ENCODE data around the gene IQGAP2. TPM values are rescaled to one million over a fixed set of nuclear protein-coding genes. Genes with fewer than 3 reads are reported as not detected.
"Not testable (repeated sequence)": the region's sequence is repeated elsewhere in the genome, so short reads cannot be mapped to it uniquely, and the experiment has no call there.

Gene IQGAP2
- total RNA-seq, 1 donor from 2014 or later: 11.5 TPM

DNA sequence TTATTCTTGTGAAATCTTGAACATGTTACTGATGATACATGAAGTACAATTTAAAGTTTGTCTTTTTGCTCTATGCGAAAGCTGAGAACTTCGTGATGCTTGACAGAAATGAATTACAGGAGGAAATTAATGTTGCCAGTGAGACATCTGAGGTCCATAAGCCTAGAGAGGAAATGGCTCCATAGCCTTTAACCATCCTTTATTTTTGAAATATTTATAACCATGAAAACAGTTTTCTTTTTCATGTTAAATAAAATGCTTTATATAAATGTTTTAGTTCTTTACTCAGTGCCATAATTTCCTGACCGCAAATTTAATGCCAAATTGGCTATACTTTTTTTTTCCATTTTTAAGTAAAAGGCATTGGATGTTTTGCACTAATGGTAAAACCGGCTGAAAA, 191.0 kb downstream of the IQGAP2 start:
- H3K4me1 ChIP-seq (ENCODE audit: control insufficient read depth in 3 of 3, insufficient read depth in 3 of 3, low read length in 3 of 3): no peaks in the 10 kb centered on the region
- H3K36me3 ChIP-seq (ENCODE audit: control insufficient read depth in 3 of 3, insufficient read depth in 3 of 3, low read length in 3 of 3): no peaks in the 10 kb centered on the region
- no peak overlapping the region for H3K27ac ChIP-seq (ENCODE audit: low read depth, low read length)
- no peaks in the 10 kb centered on the region for H3K9me3 ChIP-seq (ENCODE audit: control insufficient read depth in 3 of 3, low read length in 3 of 3)
- no peak overlapping the region for H3K9ac ChIP-seq (ENCODE audit: low read depth in 1 of 3, low read length in 3 of 3)
- H3K4me3 ChIP-seq (ENCODE audit: low read length in 3 of 3): no peak overlapping the region
- H3K27me3 ChIP-seq (ENCODE audit: control insufficient read depth in 3 of 3, insufficient read depth in 3 of 3, low read length in 3 of 3): no peaks in the 10 kb centered on the region

DNA sequence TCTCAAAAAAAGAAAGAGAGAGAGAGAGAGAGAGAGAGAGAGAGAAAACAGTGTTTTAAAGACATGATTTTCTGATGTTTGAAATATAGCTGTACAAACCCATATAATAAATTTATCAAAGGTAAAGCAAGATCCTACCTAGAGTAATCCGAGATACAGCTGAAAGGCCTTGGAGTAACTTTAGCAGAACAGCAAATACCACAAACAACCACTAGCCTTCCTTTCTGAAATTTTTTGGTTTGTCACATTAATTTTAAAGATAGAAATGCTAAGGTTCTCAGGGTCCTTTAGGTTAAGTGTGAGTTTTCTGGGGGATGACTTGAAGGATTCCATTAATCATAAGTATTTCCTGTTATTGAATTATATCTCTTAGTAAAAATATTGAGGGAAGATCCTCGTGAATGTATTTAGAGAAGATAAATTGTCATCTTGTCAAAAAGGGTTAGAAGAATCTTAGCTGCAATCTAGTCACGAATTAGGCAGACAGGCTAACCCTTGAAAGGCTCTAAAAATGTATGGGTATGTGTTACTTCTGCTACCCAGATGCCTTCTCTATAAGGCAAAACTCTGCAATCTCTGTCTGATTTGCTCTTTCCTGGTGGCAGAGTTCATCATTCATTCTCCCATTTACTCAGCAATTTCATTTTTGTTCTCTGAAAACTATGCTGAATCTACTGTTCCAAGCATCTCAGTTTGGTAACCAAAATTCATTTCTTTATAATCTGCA, 192.8 kb downstream of the IQGAP2 start:
- H3K9ac ChIP-seq (ENCODE audit: low read depth in 1 of 3, low read length in 3 of 3): no peak overlapping the region
- no peaks in the 10 kb centered on the region for H3K9me3 ChIP-seq (ENCODE audit: control insufficient read depth in 3 of 3, low read length in 3 of 3)
- no peaks in the 10 kb centered on the region for H3K4me1 ChIP-seq (ENCODE audit: control insufficient read depth in 3 of 3, insufficient read depth in 3 of 3, low read length in 3 of 3)
- no peaks in the 10 kb centered on the region for H3K27me3 ChIP-seq (ENCODE audit: control insufficient read depth in 3 of 3, insufficient read depth in 3 of 3, low read length in 3 of 3)
- no peaks in the 10 kb centered on the region for H3K36me3 ChIP-seq (ENCODE audit: control insufficient read depth in 3 of 3, insufficient read depth in 3 of 3, low read length in 3 of 3)
- no peak overlapping the region for H3K4me3 ChIP-seq (ENCODE audit: low read length in 3 of 3)
- no peak overlapping the region for H3K27ac ChIP-seq (ENCODE audit: low read depth, low read length)

DNA sequence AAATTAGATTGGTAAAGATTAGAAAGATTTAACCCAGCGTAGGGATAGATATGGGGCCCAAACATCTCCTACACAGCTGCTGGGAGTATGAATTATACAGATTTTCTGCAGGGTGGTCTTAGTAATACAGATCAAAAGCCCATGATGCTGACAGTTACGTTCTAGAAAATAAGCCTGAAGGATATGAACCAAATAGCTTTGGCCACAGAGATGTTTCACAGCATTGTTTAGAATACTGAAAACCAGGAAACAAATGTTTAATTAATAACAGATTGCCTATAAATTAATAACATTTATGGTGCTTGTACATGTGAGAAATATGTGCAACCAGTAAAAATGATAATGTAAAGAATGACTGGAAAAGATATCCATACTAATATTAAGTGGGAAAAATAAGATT, 195.4 kb downstream of the IQGAP2 start:
- no peak overlapping the region for H3K27ac ChIP-seq (ENCODE audit: low read depth, low read length)
- no peaks in the 10 kb centered on the region for H3K9me3 ChIP-seq (ENCODE audit: control insufficient read depth in 3 of 3, low read length in 3 of 3)
- no peak overlapping the region for H3K9ac ChIP-seq (ENCODE audit: low read depth in 1 of 3, low read length in 3 of 3)
- no peak overlapping the region for H3K4me3 ChIP-seq (ENCODE audit: low read length in 3 of 3)
- H3K4me1 ChIP-seq (ENCODE audit: control insufficient read depth in 3 of 3, insufficient read depth in 3 of 3, low read length in 3 of 3): no peaks in the 10 kb centered on the region
- H3K27me3 ChIP-seq (ENCODE audit: control insufficient read depth in 3 of 3, insufficient read depth in 3 of 3, low read length in 3 of 3): no peaks in the 10 kb centered on the region
- H3K36me3 ChIP-seq (ENCODE audit: control insufficient read depth in 3 of 3, insufficient read depth in 3 of 3, low read length in 3 of 3): no peaks in the 10 kb centered on the region

DNA sequence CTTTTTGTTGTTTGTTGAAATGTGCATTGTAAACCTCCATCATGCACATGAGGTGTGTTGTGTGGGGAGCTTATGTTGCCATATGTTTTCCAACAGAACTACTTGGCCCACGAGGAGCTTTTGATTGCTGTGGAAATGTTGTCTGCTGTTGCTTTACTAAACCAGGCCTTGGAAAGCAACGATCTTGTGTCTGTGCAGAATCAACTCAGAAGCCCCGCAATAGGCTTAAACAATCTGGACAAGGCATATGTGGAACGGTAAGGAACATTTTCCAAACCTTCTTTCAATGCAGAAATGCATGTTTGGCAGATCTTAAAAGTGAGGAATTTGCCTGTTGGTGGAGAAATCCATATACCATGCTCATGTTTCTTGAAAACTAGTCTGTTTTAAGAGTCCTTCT, 197.6 kb downstream of the IQGAP2 start:
- H3K9ac ChIP-seq (ENCODE audit: low read depth in 1 of 3, low read length in 3 of 3): no peak overlapping the region
- H3K9me3 ChIP-seq (ENCODE audit: control insufficient read depth in 3 of 3, low read length in 3 of 3): no peaks in the 10 kb centered on the region
- H3K4me3 ChIP-seq (ENCODE audit: low read length in 3 of 3): no peak overlapping the region
- H3K4me1 ChIP-seq (ENCODE audit: control insufficient read depth in 3 of 3, insufficient read depth in 3 of 3, low read length in 3 of 3): no peaks in the 10 kb centered on the region
- no peaks in the 10 kb centered on the region for H3K36me3 ChIP-seq (ENCODE audit: control insufficient read depth in 3 of 3, insufficient read depth in 3 of 3, low read length in 3 of 3)
- no peaks in the 10 kb centered on the region for H3K27me3 ChIP-seq (ENCODE audit: control insufficient read depth in 3 of 3, insufficient read depth in 3 of 3, low read length in 3 of 3)
- H3K27ac ChIP-seq (ENCODE audit: low read depth, low read length): no peak overlapping the region

DNA sequence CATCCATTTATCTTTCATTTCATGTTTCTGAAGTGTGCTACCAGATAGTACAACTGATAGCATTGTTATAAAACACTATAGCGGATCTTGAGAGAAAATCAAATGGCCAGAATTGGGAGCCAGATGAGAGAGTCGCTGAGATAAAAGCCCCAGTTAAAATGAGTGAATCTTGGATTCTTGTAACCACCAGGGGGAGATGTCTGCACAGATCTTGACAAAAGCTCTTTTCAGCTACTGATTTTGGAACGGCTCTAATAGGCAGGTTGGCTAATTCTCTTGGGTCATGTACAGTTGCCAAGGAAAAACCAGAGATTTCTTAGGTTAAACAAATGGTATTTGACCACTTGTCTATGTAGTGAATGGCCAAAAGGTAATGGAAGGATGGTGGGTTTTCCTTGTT, 198.4 kb downstream of the IQGAP2 start:
- Histone ChIP-seq H3K9me3 (ENCODE audit: control insufficient read depth in 3 of 3, low read length in 3 of 3) (no peaks in the 10 kb centered on the region), H3K27me3 (ENCODE audit: control insufficient read depth in 3 of 3, insufficient read depth in 3 of 3, low read length in 3 of 3) (no peaks in the 10 kb centered on the region), H3K9ac (ENCODE audit: low read depth in 1 of 3, low read length in 3 of 3) (no peak overlapping the region)

DNA sequence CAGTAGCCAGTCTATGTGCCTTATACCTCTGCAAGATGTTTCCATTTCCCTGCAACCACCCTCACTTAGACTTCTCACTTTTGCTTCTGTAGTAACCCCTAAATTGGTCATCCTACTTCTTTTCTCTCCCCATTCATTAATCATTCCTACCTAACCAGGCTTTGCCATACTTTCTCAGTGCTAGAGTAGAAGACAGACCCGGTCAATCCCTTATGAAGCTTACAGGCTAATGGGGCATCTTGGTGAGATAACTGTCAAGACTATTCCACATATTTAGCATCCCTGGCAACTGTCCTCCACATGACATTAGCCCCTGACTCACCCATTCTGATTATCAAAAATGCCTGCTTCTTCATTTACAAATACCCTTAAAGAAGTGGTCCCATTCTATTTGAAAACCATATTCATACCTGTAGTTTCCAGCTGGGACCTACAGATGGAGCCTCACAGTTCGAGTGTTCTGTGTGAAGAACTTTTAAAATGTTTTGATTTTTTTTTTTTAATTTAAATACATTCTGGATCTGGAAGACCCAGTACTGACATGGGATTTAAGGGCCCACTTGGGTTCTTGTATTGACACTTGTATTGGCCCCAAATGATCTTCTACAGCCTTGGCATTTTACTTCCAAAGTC, 199.1 kb downstream of the IQGAP2 start:
- Histone ChIP-seq H3K4me1 (ENCODE audit: control insufficient read depth in 3 of 3, insufficient read depth in 3 of 3, low read length in 3 of 3) (no peaks in the 10 kb centered on the region), H3K27ac (ENCODE audit: low read depth, low read length) (no peak overlapping the region), H3K27me3 (ENCODE audit: control insufficient read depth in 3 of 3, insufficient read depth in 3 of 3, low read length in 3 of 3) (no peaks in the 10 kb centered on the region), H3K36me3 (ENCODE audit: control insufficient read depth in 3 of 3, insufficient read depth in 3 of 3, low read length in 3 of 3) (no peaks in the 10 kb centered on the region), H3K9ac (ENCODE audit: low read depth in 1 of 3, low read length in 3 of 3) (no peak overlapping the region), H3K9me3 (ENCODE audit: control insufficient read depth in 3 of 3, low read length in 3 of 3) (no peaks in the 10 kb centered on the region), H3K4me3 (ENCODE audit: low read length in 3 of 3) (no peak overlapping the region)

More for the DNA sequence above, 198.4 kb downstream of the IQGAP2 start:
- Histone ChIP-seq H3K36me3 (ENCODE audit: control insufficient read depth in 3 of 3, insufficient read depth in 3 of 3, low read length in 3 of 3) (no peaks in the 10 kb centered on the region), H3K4me3 (ENCODE audit: low read length in 3 of 3) (no peak overlapping the region), H3K27ac (ENCODE audit: low read depth, low read length) (no peak overlapping the region), H3K4me1 (ENCODE audit: control insufficient read depth in 3 of 3, insufficient read depth in 3 of 3, low read length in 3 of 3) (no peaks in the 10 kb centered on the region)

DNA sequence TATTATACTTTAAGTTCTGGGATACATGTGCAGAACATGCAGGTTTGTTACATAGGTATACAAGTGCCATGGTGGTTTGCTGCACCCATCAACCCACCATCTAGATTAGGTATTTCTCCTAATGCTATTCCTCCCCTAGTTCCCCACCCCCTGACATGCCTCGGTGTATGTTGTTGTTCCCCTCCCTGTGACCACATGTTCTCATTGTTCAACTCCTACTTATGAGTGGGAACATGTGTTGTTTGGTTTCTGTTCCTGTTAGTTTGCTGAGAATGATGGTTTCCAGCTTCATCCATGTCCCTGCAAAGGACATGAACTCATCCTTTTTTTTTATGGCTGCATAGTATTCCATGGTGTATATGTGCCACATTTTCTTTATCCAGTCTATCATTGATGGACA, 200.9 kb downstream of the IQGAP2 start:
- not testable (repeated sequence) for H3K4me3 ChIP-seq (ENCODE audit: low read length in 3 of 3); H3K9ac ChIP-seq (ENCODE audit: low read depth in 1 of 3, low read length in 3 of 3); H3K27ac ChIP-seq (ENCODE audit: low read depth, low read length); H3K9me3 ChIP-seq (ENCODE audit: control insufficient read depth in 3 of 3, low read length in 3 of 3); H3K4me1 ChIP-seq (ENCODE audit: control insufficient read depth in 3 of 3, insufficient read depth in 3 of 3, low read length in 3 of 3); H3K36me3 ChIP-seq (ENCODE audit: control insufficient read depth in 3 of 3, insufficient read depth in 3 of 3, low read length in 3 of 3); H3K27me3 ChIP-seq (ENCODE audit: control insufficient read depth in 3 of 3, insufficient read depth in 3 of 3, low read length in 3 of 3)

DNA sequence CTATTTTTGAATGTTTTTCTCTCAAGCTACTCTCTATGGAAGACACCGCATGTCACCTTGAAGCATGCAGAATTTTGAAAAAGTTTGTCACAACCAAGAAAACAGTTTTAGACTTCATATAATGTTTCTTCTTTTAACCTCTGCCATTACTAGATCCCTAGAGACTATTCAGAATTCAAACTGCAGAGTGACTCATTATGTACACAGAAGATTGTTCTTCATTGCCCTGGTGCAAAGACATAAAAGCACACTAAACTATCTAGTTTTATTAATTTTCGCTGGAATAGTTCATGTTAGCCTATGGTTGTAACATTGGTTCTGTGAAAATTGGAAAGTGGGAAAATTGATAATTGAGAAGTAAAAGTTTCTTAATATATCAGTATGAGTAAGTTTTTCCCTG, 201.8 kb downstream of the IQGAP2 start:
- H3K27me3 ChIP-seq (ENCODE audit: control insufficient read depth in 3 of 3, insufficient read depth in 3 of 3, low read length in 3 of 3): no peaks in the 10 kb centered on the region
- no peak overlapping the region for H3K4me3 ChIP-seq (ENCODE audit: low read length in 3 of 3)
- no peaks in the 10 kb centered on the region for H3K36me3 ChIP-seq (ENCODE audit: control insufficient read depth in 3 of 3, insufficient read depth in 3 of 3, low read length in 3 of 3)
- H3K27ac ChIP-seq (ENCODE audit: low read depth, low read length): no peak overlapping the region
- no peaks in the 10 kb centered on the region for H3K9me3 ChIP-seq (ENCODE audit: control insufficient read depth in 3 of 3, low read length in 3 of 3)
- no peak overlapping the region for H3K9ac ChIP-seq (ENCODE audit: low read depth in 1 of 3, low read length in 3 of 3)
- H3K4me1 ChIP-seq (ENCODE audit: control insufficient read depth in 3 of 3, insufficient read depth in 3 of 3, low read length in 3 of 3): no peaks in the 10 kb centered on the region

DNA sequence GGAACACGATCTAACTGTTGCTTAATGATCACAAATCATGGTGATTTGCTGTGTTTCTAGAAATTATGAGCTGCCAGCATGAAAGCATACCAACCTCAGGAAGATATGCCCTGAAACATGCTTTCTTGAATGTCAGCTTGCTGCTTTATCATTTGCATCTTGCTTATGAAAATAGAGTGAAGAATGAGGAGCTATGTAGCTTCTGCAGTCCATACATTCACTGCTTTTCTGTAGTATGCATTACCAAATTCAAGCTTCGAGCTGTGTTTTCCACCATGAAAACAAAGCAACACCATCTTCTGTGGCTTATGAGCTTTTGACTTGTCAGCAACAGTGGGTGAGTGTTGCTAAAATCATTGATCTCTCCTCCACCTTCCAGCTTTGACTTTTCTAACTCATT, 203.6 kb downstream of the IQGAP2 start:
- Histone ChIP-seq H3K27me3 (ENCODE audit: control insufficient read depth in 3 of 3, insufficient read depth in 3 of 3, low read length in 3 of 3) (no peaks in the 10 kb centered on the region), H3K9me3 (ENCODE audit: control insufficient read depth in 3 of 3, low read length in 3 of 3) (no peaks in the 10 kb centered on the region), H3K9ac (ENCODE audit: low read depth in 1 of 3, low read length in 3 of 3) (no peak overlapping the region), H3K27ac (ENCODE audit: low read depth, low read length) (no peak overlapping the region), H3K4me3 (ENCODE audit: low read length in 3 of 3) (no peak overlapping the region), H3K4me1 (ENCODE audit: control insufficient read depth in 3 of 3, insufficient read depth in 3 of 3, low read length in 3 of 3) (no peaks in the 10 kb centered on the region), H3K36me3 (ENCODE audit: control insufficient read depth in 3 of 3, insufficient read depth in 3 of 3, low read length in 3 of 3) (no peaks in the 10 kb centered on the region)

DNA sequence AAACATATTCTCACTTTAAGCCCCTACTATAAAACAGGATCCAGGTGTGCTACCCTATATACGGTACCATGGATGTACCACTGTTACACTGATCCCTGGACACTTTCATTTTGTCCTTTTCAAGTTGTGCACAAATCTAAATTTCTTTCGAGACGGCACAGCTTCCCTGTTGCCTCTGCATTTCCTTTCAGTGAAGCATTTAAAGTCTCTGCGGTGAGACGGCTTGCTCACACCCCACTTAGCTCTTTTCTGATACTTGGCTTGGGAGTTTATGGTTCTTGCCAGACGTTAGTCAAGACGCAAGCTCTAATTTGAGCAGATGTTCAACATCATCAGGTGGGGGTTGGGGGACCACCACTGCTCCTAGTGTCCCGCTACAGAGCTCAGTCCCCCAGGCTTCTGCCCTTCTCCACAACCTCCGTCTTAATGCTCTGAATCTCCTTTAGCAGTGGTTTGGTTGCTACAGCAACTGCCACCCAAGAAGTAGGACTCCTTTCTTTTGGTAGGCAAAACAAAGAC, 204.3 kb downstream of the IQGAP2 start:
- Histone ChIP-seq H3K9ac (ENCODE audit: low read depth in 1 of 3, low read length in 3 of 3) (no peak overlapping the region), H3K4me3 (ENCODE audit: low read length in 3 of 3) (no peak overlapping the region), H3K27ac (ENCODE audit: low read depth, low read length) (no peak overlapping the region)

More for the DNA sequence above, 204.3 kb downstream of the IQGAP2 start:
- Histone ChIP-seq H3K27me3 (ENCODE audit: control insufficient read depth in 3 of 3, insufficient read depth in 3 of 3, low read length in 3 of 3) (no peaks in the 10 kb centered on the region), H3K36me3 (ENCODE audit: control insufficient read depth in 3 of 3, insufficient read depth in 3 of 3, low read length in 3 of 3) (no peaks in the 10 kb centered on the region), H3K9me3 (ENCODE audit: control insufficient read depth in 3 of 3, low read length in 3 of 3) (no peaks in the 10 kb centered on the region), H3K4me1 (ENCODE audit: control insufficient read depth in 3 of 3, insufficient read depth in 3 of 3, low read length in 3 of 3) (no peaks in the 10 kb centered on the region)

Data from skeletal muscle tissue (tissue), 4 donors.